Raji (cell line): ENCODE data around the gene RPGRIP1L.

ENCODE experiments used
- POLR2A ChIP-seq: IDR thresholded peaks from 2 replicates; pipeline ENCODE4 v1.6.1; 2011; ENCODE audit warnings: low read depth, low read length, control low read depth; ENCODE audit not compliant: insufficient read depth

Gene RPGRIP1L

DNA sequence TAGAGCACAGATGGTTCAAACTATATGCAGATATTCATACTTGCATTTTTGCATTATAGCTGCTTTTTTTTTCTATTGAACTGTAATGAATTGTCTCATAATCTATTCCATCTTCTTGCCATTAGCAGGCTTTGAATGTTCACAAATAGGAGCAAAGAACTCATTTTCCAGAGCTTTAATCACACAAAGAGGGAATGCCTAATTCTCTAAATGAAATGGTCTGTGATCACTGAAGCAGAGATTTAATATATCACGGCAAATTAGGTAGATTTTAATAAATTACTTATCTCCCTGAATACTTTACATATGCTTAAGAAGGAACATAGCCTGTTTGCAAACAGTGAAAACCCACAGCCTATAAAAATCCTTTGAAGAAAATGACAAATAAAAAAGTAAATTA lies 103.0 kb downstream of the RPGRIP1L start:
- no peak for TF ChIP-seq POLR2A

DNA sequence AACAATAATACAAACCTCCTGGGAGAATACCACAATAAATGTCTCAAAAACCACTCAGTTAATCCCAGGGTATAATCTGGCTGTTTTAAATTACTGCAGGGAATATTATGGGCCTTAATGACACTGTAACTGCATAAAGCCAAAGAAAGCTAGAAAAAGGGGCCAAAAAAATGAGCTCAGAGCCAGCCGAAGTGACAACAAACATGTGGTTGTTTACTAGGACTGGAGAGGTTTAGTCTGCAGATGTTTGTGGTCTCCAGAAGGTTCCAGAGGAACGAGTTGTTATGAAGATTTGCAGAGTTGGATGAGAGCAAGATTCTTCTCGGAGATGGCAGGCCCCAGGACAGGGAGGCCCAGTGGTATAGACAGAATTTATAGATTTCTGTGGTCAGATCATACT lies 103.5 kb downstream of the RPGRIP1L start:
- TF ChIP-seq POLR2A, result no peak

GRCh38 chr16:53599548-53599947 lies 104.1 kb downstream of the RPGRIP1L start:
- no peak for TF ChIP-seq POLR2A

DNA sequence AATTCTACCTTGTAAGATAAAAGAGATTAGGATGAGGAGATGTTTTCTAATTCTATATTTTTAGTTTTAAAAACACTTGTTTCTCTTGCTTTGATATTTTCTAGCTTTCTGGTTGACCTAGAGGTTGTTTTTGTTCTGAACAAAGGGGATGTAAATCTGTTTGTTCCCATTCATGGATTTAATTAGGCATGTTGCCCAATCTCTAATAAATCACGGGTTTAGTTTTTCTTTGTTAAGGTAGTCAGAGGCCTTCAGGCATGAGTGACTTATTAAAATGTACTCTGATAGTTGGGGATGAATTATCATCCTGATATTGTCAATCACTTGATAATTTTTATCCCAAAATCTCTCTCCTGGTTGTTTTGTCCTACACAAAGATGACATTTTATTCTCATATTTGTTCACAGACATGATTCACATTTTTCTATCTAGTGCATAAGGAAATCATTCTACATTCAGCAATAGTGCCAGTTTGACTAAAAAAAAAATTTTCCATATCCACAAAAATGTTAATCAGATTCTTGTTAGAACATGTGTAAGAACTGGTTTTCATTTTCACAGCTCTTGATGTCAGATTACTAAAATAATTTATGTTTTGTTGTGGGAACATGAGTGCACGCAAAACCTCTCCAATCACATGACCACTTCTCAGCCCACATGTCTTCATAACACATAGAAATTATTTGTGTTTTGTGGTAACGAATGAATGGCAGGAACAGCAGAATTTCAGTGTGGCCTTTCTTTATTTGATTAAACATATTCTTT lies 105.0 kb downstream of the RPGRIP1L start:
- no peak for TF ChIP-seq POLR2A

- no peak for TF ChIP-seq POLR2A
These were observed 105.9 kb downstream of the RPGRIP1L start for GRCh38 chr16:53597776-53598175.

GRCh38 chr16:53588081-53588648 lies 115.5 kb downstream of the RPGRIP1L start:
- TF ChIP-seq POLR2A, result no peak

DNA sequence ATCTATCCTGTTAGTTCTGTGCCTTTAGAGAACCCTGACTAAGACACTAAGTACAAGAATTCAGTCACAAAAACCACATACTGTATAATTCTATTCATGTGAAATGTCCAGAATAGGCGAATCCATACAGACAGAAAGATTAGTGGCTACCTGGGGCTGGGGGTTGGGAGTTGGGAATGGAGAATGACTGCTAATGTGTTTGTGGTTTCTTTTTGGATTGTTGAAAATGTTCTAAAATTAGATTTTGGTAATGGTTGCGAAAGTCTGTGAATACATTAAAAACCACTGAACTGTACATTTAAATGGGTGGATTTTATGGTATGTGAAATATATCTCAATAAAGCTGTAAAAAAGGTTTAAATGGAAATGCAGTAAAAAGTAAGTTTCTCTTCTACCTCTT lies 120.3 kb downstream of the RPGRIP1L start:
- no peak for TF ChIP-seq POLR2A

DNA sequence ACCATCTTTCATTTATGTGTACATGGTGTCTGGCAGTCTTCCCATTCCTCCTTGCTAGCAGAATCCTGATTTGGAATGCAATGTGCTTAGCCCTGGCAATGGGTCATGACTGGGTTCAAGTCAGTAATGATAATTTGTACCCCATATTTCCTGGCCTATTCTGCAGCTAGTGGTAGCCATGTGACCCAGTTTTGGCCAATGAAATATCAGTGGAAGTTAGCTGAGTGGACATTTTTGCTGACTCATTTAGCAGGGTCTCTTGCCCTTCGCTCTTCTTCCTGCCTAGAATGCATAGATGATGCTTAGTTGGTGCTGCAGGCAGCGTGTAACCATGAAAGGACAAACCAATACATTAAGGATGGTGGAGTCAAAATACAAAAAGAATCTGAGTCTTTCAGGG lies 121.9 kb downstream of the RPGRIP1L start:
- no peak for TF ChIP-seq POLR2A

GRCh38 chr16:53580038-53580802 lies 123.4 kb downstream of the RPGRIP1L start:
- no peak for TF ChIP-seq POLR2A

DNA sequence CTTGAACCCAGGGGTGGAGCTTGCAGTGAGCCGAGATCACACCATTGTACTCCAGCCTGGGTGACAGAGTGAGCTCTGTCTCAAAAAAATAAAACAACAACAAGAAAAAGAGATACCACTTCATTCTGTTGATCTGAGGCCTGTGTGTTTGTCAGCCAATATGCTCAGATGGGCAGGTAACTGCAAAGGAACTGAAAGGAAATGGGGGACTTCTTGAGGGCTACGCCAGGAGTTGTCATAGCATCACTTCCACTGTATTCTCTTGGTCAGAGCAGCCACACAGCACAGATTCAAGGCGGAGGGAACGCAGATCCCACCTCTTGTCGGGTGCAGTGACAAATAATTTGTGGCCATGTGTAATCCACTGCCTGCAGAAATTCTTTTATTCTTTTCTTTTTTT lies 126.8 kb downstream of the RPGRIP1L start:
- TF ChIP-seq POLR2A, result no peak

DNA sequence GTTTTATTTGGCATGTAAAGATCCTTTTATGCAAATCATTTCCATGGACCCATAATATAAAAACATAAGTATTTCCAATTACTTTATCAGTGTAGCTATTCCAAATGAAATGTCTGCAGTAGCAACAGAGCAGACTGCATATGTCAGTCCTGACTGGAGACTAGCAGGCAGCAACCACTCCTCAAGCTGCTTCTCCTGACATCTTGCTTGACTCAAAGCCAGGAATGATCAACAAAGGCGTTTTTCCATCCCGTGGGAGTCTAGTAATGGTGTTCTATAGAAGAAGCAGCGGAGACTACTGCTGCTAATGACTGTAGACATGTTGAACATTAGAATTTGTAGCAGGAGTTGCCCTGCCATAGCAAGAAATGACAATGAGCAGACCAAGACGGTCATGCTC lies 127.4 kb downstream of the RPGRIP1L start:
- TF ChIP-seq POLR2A, result no peak

DNA sequence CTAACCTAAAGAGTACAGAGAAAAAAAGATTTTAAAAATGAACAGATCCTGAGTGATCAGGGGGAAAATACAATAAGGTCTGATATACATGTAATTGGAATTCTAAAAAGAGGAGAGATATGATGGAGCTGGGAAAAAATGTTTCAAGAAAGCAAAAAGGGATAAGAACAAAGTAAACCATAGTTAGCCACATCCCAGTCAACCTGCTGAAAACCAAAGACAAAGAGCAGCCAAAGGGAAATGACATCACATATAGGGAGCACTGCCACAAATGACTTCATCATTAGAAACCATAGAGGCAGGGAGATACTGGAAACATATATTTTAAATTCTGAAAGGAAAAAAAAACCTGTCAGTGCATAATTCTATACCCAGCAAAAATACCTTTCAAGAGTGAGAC lies 131.9 kb downstream of the RPGRIP1L start:
- TF ChIP-seq POLR2A, result no peak

GRCh38 chr16:53566552-53567245 lies 137.0 kb downstream of the RPGRIP1L start:
- no peak for TF ChIP-seq POLR2A

- no peak for TF ChIP-seq POLR2A
These were observed 138.3 kb downstream of the RPGRIP1L start for GRCh38 chr16:53565296-53565863.

- TF ChIP-seq POLR2A, result no peak
These were observed 140.2 kb downstream of the RPGRIP1L start for GRCh38 chr16:53563426-53563825.

GRCh38 chr16:53561101-53561888 lies 142.4 kb downstream of the RPGRIP1L start:
- no peak for TF ChIP-seq POLR2A
